Measurements from ENCODE around the gene PPIA. TPM values are rescaled to one million over a fixed set of nuclear protein-coding genes. Genes with fewer than 3 reads are reported as not detected.

Gene PPIA
- total RNA-seq, 1 experiment from 2014 or later, result 2,409 TPM

DNA sequence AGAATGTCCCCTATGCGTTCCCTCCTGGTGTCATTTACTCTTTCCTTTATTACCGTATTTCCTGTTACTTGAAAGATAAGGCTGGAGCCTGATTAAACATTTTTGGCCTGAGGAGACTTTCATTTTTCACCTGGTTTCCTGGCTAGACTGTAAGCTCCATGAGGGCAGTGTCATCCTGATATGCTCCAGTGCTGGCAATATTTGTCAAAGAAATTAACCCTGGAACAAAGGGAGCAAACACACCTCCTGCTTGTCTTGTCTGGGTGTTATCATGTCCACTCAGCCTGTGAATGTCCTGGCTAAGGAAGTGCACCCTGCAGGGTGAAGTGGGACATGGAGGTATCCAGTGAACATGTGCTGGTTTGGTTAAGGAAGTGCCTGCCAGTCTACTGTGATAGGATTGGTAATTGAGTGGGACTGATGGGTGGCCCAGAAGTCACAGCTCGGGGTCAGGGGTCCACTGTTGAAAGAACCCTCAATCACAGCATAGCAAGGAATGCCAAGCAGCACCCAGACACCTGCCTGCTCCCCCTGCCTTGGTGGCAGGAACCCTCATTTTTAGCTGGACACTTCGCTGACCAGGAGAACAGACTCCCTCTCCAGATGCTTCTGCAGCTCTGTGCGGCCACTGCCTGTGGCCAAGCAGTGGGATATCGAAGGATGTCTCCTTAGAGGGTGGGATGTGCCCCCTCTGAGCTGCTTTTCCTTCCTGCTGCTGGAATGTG is 20.9 kb upstream of the PPIA start:
- Histone ChIP-seq H3K18ac (ENCODE audit: insufficient read length, low read depth, low read length) (no peak overlapping the region), H3T11ph (ENCODE audit: low read length) (no peak overlapping the region), H3K9ac (ENCODE audit: extremely low read depth, insufficient read length, low read length) (no peak overlapping the region), H2BK12ac (ENCODE audit: insufficient read length, low read depth, low read length) (no peak overlapping the region), H2BK20ac (ENCODE audit: low read depth, low read length, poor library complexity, severe bottlenecking) (no peak overlapping the region), H2BK15ac (ENCODE audit: low read depth, low read length) (no peak overlapping the region), H3K56ac (ENCODE audit: insufficient read length, low read depth, low read length) (no peak overlapping the region), H3K27ac (ENCODE audit: insufficient read length, low read depth, low read length) (no peak overlapping the region), H3K79me2 (ENCODE audit: insufficient read depth, low read length) (no peaks in the 10 kb centered on the region), H4K8ac (replicated peaks; ENCODE audit: insufficient read length, low read depth, low read length) (no peak overlapping the region), H3K4me1 (ENCODE audit: insufficient read depth, low read length) (no peaks in the 10 kb centered on the region), H3K9me3 (ENCODE audit: control insufficient read depth, low read depth, low read length) (no peaks in the 10 kb centered on the region), H2AK5ac (ENCODE audit: insufficient read length, low read length) (no peak overlapping the region), H4K5ac (ENCODE audit: insufficient read length, low read depth, low read length) (no peak overlapping the region), H3K14ac (ENCODE audit: insufficient read depth, low read length) (no peak overlapping the region), H4K91ac (ENCODE audit: insufficient read length, low read depth, low read length) (no peak overlapping the region), H2BK120ac (ENCODE audit: low read depth, low read length, poor library complexity, severe bottlenecking) (no peak overlapping the region), H3K79me1 (ENCODE audit: insufficient read depth, low read depth, low read length, poor library complexity, severe bottlenecking) (no peaks in the 10 kb centered on the region), H3K4me2 (ENCODE audit: insufficient read depth, insufficient read length, low read length) (no peak overlapping the region), H2AFZ (ENCODE audit: low read length) (no peak overlapping the region), H3K23me2 (ENCODE audit: insufficient read length, low read depth, low read length, poor library complexity, severe bottlenecking) (no peaks in the 10 kb centered on the region), H3K4ac (ENCODE audit: low read depth, low read length) (no peak overlapping the region), H3K23ac (ENCODE audit: insufficient read length, low read depth, low read length) (no peak overlapping the region), H4K20me1 (ENCODE audit: control insufficient read depth, insufficient read depth, insufficient read length) (no peaks in the 10 kb centered on the region), H2BK5ac (ENCODE audit: insufficient read length, low read length) (no peak overlapping the region), H3K27me3 (ENCODE audit: insufficient read depth, low read length) (no peaks in the 10 kb centered on the region)
- Mint-ChIP-seq H3K9me3 (no peaks in the 10 kb centered on the region), H3K4me3 (no peak overlapping the region), H3K4me1 (no peaks in the 10 kb centered on the region), H3K27ac (no peak overlapping the region), H3K27me3 (ENCODE audit: low read depth) (peaks cover 8% of the 10 kb centered on the region), H3K36me3 (ENCODE audit: insufficient read depth in 1 of 3, low read depth in 3 of 3) (no peaks in the 10 kb centered on the region)
- TF ChIP-seq, protein P1, sequence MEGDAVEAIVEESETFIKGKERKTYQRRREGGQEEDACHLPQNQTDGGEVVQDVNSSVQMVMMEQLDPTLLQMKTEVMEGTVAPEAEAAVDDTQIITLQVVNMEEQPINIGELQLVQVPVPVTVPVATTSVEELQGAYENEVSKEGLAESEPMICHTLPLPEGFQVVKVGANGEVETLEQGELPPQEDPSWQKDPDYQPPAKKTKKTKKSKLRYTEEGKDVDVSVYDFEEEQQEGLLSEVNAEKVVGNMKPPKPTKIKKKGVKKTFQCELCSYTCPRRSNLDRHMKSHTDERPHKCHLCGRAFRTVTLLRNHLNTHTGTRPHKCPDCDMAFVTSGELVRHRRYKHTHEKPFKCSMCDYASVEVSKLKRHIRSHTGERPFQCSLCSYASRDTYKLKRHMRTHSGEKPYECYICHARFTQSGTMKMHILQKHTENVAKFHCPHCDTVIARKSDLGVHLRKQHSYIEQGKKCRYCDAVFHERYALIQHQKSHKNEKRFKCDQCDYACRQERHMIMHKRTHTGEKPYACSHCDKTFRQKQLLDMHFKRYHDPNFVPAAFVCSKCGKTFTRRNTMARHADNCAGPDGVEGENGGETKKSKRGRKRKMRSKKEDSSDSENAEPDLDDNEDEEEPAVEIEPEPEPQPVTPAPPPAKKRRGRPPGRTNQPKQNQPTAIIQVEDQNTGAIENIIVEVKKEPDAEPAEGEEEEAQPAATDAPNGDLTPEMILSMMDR (conservative IDR thresholded peaks at IDR 0.05), result no peak
- DNase-seq, result no peak
- WGBS (ENCODE audit: extremely low coverage, insufficient read length, low lambda C conversion rate), result no CpG with 5 or more reads among the region's 6 CpGs

All from H9 (cell line).